BJ (cell line): Measurements from ENCODE around the gene GOLGA3. TPM values are rescaled to one million over a fixed set of nuclear protein-coding genes. Genes with fewer than 3 reads are reported as not detected.
"Not testable (repeated sequence)": the region's sequence is repeated elsewhere in the genome, so short reads cannot be mapped to it uniquely, and the experiment has no call there.

Source experiments
- CTCF ChIA-PET: fragments of 350-600 bp; formaldehyde crosslinking; extraction: SDS; loops from one replicate; lab custom pipeline; 2021; ENCODE audit warnings: antibody characterized with exemption, inconsistent platforms; lab: Yijun Ruan, JAX
- POLR2A ChIA-PET: fragments of 300-600 bp; sonication (Branson Sonifier 250); formaldehyde crosslinking; extraction: SDS; loops from one replicate; lab custom pipeline; 2021; ENCODE audit warnings: antibody characterized with exemption; lab: Charles Lee
- DNase-seq: peaks from one replicate; pipeline ENCODE4 v3.0.0-alpha.2; 2011; ENCODE audit warnings: low read depth
- H3K27me3 ChIP-seq: 2 replicates; pipeline ENCODE4 v1.6.0; 2011; ENCODE audit warnings: low read length; ENCODE audit not compliant: control insufficient read depth, insufficient read depth
- H3K36me3 ChIP-seq: 2 replicates; pipeline ENCODE4 v1.5.1; 2011; ENCODE audit warnings: low read length; ENCODE audit not compliant: control insufficient read depth, insufficient read depth
- H3K4me3 ChIP-seq: 2 replicates; pipeline ENCODE4 v1.5.1; 2011; ENCODE audit warnings: low read depth, mild to moderate bottlenecking, control low read depth, low read length
- CTCF ChIP-seq: IDR thresholded peaks from 2 replicates; pipeline ENCODE4 v1.5.1; 2011; ENCODE audit warnings: low read depth, mild to moderate bottlenecking, control low read depth, inconsistent platforms, low read length, moderate library complexity; ENCODE audit not compliant: insufficient read depth
- polyA plus RNA-seq: library from polyadenylated mRNA; depleted of rRNA; stranded (reverse); fragments of >200 nt; gene quantifications from 2 replicates; pipeline ENCODE4 v1.2.3, GENCODE V29; 2011

GOLGA3 gene
- polyA plus RNA-seq, 1 experiment = 26.0 TPM

- no peak for TF ChIP-seq CTCF
- Histone ChIP-seq H3K36me3 (peaks cover 44% of the 10 kb centered on the region), H3K27me3 (no peaks in the 10 kb centered on the region), H3K4me3 (no peak overlapping the region)
- DNase-seq = no peak
- ChIA-PET POLR2A (no interaction called here), CTCF (no interaction called here)
Observed at GRCh38 chr12:132856581-132856980, 27.9 kb upstream of the GOLGA3 start.

GRCh38 chr12:132855211-132855610 is 26.5 kb upstream of the GOLGA3 start:
- H3K36me3 ChIP-seq = peaks cover 48% of the 10 kb centered on the region
- POLR2A ChIA-PET, H3K4me3 ChIP-seq, H3K27me3 ChIP-seq, CTCF ChIA-PET, DNase-seq: not testable (repeated sequence)

- TF ChIP-seq CTCF = no peak
- H3K27me3 ChIP-seq = no peaks in the 10 kb centered on the region
- peaks cover 46% of the 10 kb centered on the region for H3K36me3 ChIP-seq
- POLR2A ChIA-PET = no interaction called here
- CTCF ChIA-PET = no interaction called here
- no peak overlapping the region for H3K4me3 ChIP-seq
- no peak for DNase-seq
Observed at GRCh38 chr12:132853285-132854092, 24.8 kb upstream of the GOLGA3 start.

GRCh38 chr12:132852496-132852895 is 23.8 kb upstream of the GOLGA3 start:
- DNase-seq = no peak
- POLR2A ChIA-PET = no interaction called here

GRCh38 chr12:132851465-132851864 is 22.8 kb upstream of the GOLGA3 start:
- no peak for TF ChIP-seq CTCF
- no peaks in the 10 kb centered on the region for H3K27me3 ChIP-seq
- ChIA-PET POLR2A (no interaction called here), CTCF (interaction anchor here (1.1 kb wide), 1 partner anchor 47 kb away, joined by 4 read pairs; no protein-coding TSS in a partner anchor)
- peaks cover 45% of the 10 kb centered on the region for H3K36me3 ChIP-seq
- no peak for DNase-seq
- no peak overlapping the region for H3K4me3 ChIP-seq

More at GRCh38 chr12:132852496-132852895, 23.8 kb upstream of the GOLGA3 start:
- H3K36me3 ChIP-seq = peaks cover 49% of the 10 kb centered on the region
- H3K27me3 ChIP-seq = no peaks in the 10 kb centered on the region
- CTCF ChIA-PET = no interaction called here
- no peak overlapping the region for H3K4me3 ChIP-seq
- no peak for TF ChIP-seq CTCF
